Stimulated activated CD8-positive, alpha-beta memory T cell treated with anti-CD3 and anti-CD28 coated beads, Interleukin-2, amount 100 ng/mL, for 48 hours (primary cell): ENCODE results near the gene HERPUD1.
A peak's percentile ranks its signal among the peaks of the same experiment; 100 is the strongest.
"Not testable (repeated sequence)": the region's sequence is repeated elsewhere in the genome, so short reads cannot be mapped to it uniquely, and the experiment has no call there.

Source experiments
- DNase-seq, 2 donors: peaks; one replicate each; pipeline ENCODE4 v3.0.0-alpha.2; 2020; ENCODE audit warnings: low read depth in 2 of 2

The HERPUD1 gene

DNA sequence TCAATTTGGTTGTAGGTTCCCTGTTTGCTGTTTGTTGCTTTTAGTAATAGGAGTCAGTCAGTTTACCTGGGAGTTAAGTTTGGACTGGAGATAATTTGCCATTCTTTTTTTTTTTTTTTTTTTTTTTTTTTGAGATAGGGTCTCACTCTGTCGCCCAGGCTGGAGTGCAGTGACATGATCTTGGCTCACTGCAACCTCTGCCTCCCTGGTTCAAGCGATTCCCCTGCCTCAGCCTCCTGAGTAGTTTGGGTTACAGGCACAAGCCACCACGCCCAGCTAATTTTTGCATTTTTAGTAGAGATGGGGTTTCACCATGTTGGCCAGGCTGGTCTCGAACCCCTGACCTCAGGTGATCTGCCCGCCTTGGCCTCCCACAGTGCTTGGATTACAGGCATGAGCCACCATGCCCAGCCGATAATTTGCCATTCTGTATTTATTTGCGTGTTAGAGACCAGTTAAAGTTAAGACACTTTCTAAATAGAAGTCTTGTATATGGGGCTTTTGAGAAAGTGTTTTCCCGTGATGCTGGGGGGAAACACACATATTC is 2.7 kb downstream of the HERPUD1 start:
- DNase-seq = not testable (repeated sequence)

DNA sequence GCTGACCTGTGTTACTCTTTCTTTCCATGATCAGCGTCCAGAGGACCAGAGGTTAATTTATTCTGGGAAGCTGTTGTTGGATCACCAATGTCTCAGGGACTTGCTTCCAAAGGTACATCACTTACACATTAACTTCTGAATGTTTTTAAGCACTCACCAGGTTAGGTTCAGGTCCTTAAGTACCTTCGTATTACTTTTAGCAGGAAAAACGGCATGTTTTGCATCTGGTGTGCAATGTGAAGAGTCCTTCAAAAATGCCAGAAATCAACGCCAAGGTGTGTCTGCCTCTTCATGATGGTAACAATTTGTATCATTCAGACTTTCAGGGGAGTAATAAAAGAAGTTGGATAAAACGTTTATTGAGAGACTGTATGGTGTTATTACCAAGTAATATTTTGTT is 3.3 kb downstream of the HERPUD1 start:
- DNase-seq = no peak

DNA sequence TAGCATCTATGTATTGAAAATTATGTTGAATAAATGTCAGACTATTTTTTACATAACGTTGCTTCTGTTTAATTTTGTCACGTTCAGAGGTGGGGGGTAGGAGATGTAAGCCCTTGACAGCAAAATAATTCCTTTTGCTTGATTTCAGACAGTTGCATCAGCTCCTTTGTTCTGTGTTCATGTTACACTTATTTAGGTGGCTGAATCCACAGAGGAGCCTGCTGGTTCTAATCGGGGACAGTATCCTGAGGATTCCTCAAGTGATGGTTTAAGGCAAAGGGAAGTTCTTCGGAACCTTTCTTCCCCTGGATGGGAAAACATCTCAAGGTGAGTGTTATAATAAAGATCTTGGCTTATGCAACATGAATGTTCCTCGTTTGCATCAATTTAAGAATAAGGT is 4.5 kb downstream of the HERPUD1 start:
- no peak for DNase-seq

DNA sequence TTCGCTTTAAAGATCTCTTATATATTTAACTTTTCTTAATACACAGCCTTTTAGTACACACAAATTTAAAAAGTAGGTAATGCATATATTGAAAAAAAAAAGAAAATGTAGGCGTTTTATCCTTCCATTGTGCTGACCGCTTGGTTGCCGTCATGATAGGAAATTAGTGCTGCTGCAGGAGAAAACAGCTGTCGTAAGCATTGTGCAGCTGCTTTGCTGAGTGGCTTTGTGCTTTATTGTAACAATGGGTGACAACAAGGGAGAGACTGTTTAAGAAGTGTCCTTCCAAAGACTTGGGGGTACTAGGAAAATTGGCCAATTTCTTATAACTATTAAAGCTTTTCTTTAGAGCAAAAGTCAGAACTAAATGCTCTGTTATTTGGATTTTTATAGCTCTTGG is 5.0 kb downstream of the HERPUD1 start:
- DNase-seq = no peak

DNA sequence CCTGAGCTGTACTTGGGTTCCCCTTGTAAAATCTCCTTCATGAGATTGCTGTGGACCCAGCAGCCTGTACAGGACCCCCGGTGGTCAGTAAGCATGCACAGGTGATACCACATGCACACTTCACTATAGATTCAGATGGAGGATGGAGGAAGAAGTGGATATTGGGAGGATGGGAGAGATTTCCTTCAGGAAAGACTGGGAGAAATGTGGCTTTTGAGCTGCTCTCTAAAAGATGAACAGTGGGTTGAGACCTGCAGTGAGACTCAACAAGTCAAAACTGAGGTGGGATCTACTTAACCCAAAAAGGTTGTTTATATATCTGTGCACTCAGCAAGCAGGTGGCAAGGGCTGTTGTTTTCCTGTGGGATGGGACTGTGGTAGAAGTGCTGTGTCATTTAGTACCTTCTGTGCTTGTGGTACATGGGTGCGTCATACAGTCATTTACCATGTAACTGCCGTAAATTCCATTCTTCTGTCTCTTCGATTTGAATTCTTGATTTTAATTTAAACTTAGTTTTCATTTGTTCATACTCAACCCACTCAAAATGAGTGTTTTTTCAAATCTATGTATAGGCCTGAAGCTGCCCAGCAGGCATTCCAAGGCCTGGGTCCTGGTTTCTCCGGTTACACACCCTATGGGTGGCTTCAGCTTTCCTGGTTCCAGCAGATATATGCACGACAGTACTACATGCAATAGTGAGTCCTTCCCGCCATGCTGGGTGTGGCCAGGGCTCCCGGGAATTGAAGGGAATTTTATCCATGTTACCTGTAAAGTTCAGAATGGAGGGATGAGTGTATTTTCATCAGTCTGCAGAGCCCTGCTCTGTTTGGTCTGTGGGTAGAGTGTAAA is 6.9 kb downstream of the HERPUD1 start:
- peak in 1 of 2 donors; percentile 38 for DNase-seq

DNA sequence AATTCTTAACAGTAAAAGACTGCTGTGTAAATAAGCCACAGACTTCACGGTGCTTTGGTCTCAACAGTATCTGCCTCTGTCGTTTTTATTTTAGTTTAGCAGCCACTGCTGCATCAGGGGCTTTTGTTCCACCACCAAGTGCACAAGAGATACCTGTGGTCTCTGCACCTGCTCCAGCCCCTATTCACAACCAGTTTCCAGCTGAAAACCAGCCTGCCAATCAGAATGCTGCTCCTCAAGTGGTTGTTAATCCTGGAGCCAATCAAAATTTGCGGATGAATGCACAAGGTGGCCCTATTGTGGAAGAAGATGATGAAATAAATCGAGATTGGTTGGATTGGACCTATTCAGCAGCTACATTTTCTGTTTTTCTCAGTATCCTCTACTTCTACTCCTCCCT is 7.9 kb downstream of the HERPUD1 start:
- no peak for DNase-seq

DNA sequence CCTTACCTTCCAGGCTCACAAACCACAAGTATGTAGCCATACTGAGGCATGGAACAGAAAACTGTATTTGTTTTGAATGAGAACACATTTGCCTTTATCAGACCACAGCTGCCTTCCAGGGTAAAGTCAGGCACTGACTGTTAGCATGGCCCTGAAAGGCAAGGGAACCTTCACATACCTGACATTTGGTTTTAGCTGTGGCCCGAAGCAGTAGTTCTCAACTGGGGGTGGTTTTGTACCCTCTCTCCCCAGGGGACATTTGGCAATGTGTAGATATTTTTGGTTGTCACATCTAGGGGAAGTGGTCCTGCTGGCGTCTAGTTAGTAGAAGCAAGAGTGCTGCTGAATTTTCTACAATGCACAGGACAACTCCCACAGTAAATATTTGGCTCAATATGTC is 9.2 kb downstream of the HERPUD1 start:
- no peak for DNase-seq

DNA sequence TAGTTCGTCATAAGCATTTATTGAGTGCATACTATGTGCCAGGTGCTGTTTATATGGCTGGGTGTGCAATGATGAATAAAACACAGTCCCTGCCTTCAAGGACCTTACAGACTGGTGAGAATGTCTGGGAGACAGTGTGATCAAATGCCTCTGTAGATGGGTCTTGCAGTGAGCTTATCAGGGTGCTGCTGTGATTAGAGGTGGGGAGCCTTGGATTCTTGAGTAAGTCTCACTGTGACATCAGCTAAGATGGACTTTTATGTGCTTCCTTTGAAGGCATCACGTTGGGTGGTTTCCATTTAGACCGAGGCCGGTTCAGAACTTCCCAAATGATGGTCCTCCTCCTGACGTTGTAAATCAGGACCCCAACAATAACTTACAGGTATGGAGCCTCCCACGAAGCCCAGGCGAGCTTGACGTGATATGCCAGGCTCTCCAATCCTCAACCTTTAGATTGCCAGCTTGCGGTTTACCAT is 10.0 kb downstream of the HERPUD1 start:
- no peak for DNase-seq

DNA sequence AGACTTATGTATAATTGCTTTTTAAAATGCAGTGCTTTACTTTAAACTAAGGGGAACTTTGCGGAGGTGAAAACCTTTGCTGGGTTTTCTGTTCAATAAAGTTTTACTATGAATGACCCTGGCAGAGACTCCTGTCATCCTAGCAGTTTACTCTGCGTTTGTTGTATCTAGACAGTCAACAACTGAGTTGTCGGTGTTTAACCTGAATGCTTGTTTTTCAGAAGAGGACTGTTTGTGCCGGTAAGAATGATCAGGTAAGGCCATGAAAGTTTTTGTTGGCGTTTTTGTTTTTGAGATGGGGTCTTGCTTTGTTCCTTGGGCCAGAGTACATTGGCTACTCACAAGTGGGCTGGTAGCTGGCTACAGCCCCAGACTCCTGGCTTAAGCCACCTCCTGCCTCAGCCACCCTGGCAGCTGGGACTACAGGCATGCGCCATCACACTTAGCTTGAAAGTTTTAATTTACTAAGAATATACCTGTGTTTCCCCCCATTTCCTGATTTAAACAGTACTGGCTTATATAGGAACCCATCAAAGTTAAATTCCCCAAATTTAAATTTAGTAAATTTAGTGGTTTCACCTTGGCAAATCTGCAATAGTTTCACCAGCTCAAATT is 11.9 kb downstream of the HERPUD1 start:
- DNase-seq = no peak

DNA sequence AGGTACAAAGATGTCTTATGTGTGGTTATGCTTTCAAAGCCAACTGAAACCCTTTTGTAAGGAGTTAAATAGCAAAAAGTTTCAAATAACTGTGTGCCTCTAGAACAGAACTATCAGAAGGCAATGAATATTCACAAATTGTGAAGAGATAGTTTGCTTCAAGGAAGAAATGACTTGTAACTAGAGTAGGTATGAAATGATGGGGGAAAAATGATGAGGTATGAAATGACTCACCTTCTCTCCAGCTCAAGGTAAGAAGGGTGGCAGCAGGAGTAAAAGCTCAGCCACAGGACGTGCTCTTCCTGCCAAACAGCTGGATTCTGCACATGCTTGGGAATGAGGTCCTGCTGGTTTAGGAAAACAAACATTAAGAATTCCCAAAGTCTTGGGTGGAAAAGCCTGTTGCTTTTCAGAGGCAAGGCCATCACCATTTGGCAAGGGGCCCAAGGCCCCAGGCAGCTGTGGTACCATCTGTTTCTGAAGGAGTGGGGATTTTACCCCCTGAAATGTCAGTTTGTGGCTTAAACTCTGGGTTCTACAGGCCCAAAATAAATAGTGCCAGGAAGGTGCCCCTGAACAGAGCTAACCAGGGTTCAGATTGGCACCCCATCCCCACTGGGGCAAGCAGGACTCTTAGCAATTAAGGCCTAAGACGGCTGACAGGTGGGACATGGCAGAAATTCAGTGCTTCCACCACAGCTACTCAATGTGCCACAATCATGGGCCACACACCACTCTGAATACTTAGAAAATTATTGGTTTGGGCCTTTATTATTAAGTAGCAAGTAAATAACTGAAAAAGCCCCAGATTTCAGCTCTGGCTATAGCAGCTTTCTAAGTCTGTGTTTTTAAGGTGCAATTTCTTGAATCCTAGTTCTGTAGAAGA is 13.3 kb downstream of the HERPUD1 start:
- no peak for DNase-seq

DNA sequence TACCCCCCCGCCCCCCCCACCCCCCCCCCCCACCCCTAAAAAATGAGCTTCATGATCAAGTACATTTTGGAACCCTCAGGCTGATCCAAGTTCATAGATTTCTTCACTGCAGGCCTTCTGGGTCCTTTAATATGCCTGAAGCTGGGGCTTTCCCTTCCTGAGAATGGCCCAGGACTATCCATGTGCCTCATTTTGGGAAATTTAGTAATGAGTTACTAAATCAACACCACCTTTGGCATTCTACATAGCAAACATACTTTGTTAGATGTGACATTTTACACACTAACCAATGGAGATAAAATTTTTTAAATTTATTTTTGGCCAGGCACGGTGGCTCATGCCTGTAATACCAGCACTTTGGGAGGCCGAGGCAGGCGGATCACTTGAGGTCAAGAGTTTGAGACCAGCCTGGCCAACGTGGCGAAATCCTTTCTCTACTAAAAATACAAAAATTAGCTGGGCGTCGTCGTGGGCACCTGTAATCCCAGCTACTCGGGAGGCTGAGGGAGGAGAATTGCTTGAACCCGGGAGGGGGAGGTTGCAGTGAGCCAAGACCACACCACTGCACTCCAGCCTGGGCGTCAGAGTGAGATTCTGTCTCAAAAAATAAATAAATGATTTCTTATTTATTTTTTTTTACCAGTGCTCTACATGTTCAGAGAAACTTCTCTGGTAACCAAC is 14.0 kb downstream of the HERPUD1 start:
- no peak for DNase-seq

DNA sequence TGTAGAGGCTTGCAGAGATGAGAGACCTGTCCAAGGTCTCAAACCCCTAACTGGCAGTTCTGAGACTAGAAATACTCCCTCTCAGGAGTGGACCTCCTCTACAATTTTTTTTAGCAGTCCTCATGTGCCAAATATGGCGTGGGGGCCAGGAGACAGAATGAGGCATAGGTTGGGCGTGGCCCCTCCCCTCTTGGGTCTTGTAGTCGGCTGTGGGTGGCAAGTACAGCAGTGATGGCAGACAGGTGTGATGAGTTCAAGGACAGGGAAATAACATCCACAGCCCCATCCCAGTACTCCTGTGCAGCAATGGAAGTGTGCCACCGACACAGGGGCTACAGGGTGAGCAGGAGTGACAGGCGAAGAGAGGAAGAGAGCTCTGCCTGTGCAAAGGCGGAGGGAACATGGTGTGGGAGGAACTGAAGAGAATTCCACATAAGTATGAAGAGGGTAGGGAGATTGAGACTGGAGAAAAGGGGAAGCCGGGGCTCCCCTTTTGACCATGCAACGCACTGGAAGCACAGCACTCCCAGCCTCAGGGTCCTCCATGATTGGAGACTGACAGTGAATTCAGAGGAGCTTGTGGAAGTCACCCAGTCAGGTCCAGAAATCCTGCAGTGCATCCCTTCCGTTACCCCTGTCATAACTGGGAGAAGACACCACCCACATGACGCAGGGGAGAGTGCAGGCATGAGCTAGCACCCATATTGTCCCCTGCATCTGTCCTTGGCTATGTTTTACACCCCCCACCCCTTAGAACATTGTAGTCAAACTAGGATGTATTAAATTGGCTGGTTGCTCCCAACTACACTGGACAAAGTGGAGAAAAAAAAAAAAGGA is 15.0 kb downstream of the HERPUD1 start:
- DNase-seq = no peak

DNA sequence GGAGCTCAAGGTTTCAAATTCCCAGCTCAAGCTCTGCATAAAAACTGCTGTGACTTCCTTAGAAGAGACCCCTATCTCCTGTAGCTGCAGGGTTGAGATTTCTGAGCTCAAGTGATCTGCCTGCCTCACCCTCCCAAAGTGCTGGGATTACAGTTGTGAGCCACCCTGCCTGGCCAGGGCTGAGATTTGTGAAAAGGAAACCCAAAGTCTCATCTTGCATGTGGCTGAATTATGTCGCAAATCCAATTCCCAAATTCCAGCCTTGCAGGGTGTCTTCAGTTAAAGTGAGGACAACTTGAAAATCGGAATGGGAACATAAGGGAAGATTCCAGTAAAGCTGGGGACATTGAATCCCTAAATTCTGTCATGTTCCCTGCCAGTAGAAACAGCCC is 15.7 kb downstream of the HERPUD1 start:
- no peak for DNase-seq

DNA sequence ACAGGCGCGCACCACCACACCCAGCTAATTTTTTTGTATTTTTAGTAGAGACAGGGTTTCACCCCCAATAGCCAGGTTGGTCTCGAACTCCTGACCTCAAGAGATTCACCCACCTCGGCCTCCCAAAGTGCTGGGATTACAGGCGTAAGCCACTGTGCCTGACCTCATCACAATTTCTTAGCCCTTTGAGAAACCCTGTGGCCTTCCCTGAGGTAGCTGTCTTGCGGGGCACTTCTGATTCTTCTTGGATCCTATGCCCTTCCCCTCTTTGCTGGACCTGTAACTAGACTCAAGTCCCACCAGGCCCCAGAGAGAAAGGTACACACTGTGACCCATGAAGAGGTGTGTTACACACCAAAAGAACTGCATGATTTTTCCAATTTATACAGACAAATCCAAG is 16.3 kb downstream of the HERPUD1 start:
- DNase-seq = no peak

DNA sequence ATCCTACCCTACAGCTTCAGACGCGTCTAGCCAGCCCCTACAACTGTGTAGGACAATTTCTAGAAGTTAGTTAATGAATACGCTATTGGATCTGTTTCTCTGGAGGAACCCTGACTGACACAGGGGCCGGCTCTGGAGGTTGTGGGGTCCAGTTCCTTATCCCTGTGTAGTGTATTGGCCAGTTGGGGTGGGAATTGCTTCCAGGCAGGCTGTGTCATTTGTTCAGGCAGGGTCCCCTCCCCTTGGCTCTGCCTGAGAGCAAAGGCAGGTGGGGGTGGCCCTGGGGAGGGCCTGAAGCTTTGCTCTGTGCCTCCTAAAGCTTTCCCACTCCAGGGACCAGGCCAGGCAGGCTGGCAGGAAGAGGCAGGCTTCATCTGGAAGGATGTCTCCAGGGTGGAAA is 18.1 kb downstream of the HERPUD1 start:
- no peak for DNase-seq

DNA sequence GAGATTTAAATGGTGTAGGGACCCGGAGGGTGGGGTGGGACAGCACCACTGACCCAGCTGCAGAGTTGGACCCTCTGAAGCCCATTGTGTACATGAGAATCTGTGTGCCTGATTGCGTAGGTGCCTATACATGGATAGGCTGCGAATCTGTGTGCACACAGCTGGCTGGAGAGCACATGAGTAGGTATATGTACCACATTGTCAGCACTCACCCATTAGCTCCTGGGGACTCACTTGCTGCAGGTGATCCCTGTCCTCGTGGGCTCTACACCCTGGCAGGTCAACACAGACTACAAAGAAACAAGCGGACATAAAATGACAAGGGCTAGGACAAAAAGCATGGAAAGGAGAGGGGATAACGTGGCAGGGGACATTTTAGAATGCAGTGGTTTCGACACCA is 18.5 kb downstream of the HERPUD1 start:
- no peak for DNase-seq

DNA sequence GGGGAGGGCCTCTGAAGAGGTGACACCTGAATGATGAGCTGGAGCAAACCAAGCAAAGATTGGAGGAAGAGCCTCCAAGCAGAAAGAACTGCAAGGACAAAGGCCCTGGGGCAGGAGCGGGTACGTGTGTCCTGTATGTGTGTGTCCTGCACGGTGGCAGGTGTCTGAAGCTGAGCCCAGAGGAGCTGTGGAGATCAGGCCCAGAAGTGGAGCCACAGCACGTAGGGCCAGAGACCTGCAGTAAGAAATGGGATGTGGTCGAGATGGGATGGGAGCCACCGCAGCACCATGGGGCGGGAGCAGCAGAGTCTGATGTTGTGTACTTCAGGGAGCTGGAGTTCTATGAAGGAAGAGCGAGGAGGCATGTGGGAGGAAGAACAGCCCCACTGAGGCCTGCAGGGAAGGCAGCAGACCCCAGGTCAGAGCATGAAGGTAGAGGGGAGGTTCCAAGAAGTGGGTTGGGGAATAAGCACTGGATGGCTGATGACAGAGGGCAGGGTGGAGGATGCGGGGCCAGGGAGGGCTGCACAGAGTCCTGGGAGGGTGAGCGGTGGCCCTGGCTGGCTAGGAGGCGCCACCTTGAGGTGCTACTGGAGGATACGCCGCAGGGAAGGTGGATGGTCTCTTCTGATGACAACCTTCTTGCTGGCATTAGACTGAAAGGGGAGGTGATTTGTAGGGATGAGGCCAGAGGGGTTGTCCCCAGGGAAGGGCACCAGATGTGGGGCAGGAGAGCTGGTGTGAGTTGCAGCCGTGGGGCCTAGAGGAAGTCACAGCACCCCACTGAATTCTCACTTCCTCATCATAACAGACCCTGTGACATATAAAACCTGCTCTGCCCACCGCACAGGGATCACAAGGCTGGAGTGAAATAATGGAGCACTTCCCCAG is 19.2 kb downstream of the HERPUD1 start:
- DNase-seq = peak; percentile 45 to 58

DNA sequence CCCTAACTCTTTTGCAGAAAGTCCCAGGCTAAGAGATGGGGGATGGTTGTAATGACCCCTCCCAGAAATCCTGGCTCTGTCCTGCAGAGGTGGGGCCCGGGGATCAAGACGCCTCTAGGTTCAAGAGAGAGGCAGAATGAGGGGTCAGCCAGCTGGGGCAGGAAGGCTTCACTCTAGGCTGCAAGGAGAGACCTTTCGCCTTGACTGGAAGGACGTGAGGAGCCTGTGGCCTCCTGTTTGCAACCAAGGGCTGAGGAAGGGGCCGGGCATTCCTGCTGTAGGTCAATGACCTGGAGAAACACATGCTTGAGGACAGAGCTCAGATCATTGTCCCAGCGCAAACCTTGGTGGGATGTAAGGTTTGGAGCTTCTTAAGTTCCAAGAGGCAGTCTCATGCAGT is 21.1 kb downstream of the HERPUD1 start:
- no peak for DNase-seq

DNA sequence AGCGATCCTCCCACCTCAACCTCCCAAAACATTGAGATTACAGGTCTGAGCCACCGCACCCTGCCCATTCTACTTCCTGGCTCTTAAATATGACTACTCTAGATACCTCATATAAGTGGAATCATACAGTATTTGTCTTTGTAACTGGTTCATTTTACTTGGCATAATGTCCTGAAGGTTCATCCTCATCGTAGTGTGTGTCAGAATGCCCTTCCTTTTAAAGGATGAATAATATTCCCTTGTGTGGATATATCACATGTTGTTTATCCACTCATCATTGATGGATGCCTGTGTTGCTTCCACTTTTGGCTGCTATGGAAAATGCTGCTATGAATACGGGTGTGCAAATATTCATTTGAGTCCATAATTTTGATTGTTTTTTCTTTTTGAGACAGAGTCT is 24.1 kb downstream of the HERPUD1 start:
- DNase-seq = no peak

DNA sequence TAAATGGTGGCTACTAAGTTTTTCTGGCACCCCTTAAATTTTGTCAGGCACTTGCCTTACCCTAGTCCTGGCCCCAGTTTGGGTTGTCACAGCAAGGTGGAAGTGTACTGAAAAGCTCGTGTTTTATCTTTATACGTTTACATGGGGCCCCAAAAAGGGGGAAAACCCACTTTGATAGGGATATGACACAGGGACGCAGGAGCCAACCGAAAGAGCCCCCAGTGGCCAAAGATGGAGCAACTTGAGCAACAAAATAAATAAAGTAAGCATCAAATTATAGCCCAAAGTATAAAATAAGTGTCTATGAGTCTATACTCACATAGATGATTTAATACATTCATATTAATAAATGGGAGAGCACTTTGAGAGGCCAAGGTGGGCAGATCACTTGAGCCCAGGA is 24.8 kb downstream of the HERPUD1 start:
- DNase-seq = no peak
